ENCODE results near the gene CYP26C1. TPM values are rescaled to one million over a fixed set of nuclear protein-coding genes. Genes with fewer than 3 reads are reported as not detected.
A peak's percentile ranks its signal among the peaks of the same experiment; 100 is the strongest.

Gene CYP26C1
- total RNA-seq, 1 experiment from 2014 or later: 0.11 TPM

GRCh38 chr10:93085272-93085859 lies 24.8 kb downstream of the CYP26C1 start:
- DNase-seq (ENCODE audit: low spot score): no peak
- peaks cover 7% of the 10 kb centered on the region for H3K27me3 Mint-ChIP-seq (ENCODE audit: low read depth)
- peaks cover 8% of the 10 kb centered on the region for H3K9me3 Mint-ChIP-seq
- CTCF ChIA-PET: no interaction called here
- H3K36me3 Mint-ChIP-seq: peaks cover 2% of the 10 kb centered on the region; the same call in 1 of the 2 replicates
- H3K27ac Mint-ChIP-seq: no peak overlapping the region
- TF ChIP-seq HMGA2 (CRISPR knock-in tag; IDR thresholded peaks at IDR 0.05): no peak
- TF ChIP-seq ZNF425 (CRISPR knock-in tag; conservative IDR thresholded peaks at IDR 0.05): no peak
- TF ChIP-seq FOXK1 (CRISPR knock-in tag; IDR thresholded peaks at IDR 0.05): no peak
- no peak for TF ChIP-seq ZBTB43 (CRISPR knock-in tag; IDR thresholded peaks at IDR 0.05)
- TF ChIP-seq ZNF121 (CRISPR knock-in tag; IDR thresholded peaks at IDR 0.05): no peak
- no peak for TF ChIP-seq TCF7 (CRISPR knock-in tag; IDR thresholded peaks at IDR 0.05; ENCODE audit: low read depth)
- TF ChIP-seq GRHL2 (CRISPR knock-in tag; IDR thresholded peaks at IDR 0.05; ENCODE audit: insufficient replicate concordance, severe bottlenecking): no peak
- no peak for TF ChIP-seq NFATC4 (CRISPR knock-in tag; IDR thresholded peaks at IDR 0.05)
- no peak for TF ChIP-seq ZNF232 (CRISPR knock-in tag; IDR thresholded peaks at IDR 0.05)
- no peak for TF ChIP-seq ATF6 (CRISPR knock-in tag; IDR thresholded peaks at IDR 0.05)
- TF ChIP-seq ZNF423 (CRISPR knock-in tag; IDR thresholded peaks at IDR 0.05): no peak
- TF ChIP-seq CTCF (IDR thresholded peaks at IDR 0.05): no peak
- no peak for TF ChIP-seq GABPB1 (CRISPR knock-in tag; IDR thresholded peaks at IDR 0.05)
- TF ChIP-seq CREM (CRISPR knock-in tag; IDR thresholded peaks at IDR 0.05): no peak
- TF ChIP-seq ZNF317 (CRISPR knock-in tag; IDR thresholded peaks at IDR 0.05; ENCODE audit: borderline replicate concordance, low read depth): no peak
- no peak for TF ChIP-seq JAZF1 (CRISPR knock-in tag; IDR thresholded peaks at IDR 0.05)
- POLR2A ChIA-PET: no interaction called here
- ATAC-seq: no peak
- H3K4me1 Mint-ChIP-seq: peaks cover 35% of the 10 kb centered on the region
- no peak overlapping the region for H3K4me3 Mint-ChIP-seq

GRCh38 chr10:93086289-93086688 lies 25.7 kb downstream of the CYP26C1 start:
- Mint-ChIP-seq H3K27me3 (ENCODE audit: low read depth) (peaks cover 9% of the 10 kb centered on the region), H3K27ac (no peak overlapping the region), H3K4me3 (no peak overlapping the region), H3K9me3 (peaks cover 14% of the 10 kb centered on the region), H3K36me3 (peaks cover 2% of the 10 kb centered on the region; the same call in 1 of the 2 replicates), H3K4me1 (peaks cover 31% of the 10 kb centered on the region)
- TF ChIP-seq SMAD3 (CRISPR knock-in tag; IDR thresholded peaks at IDR 0.05; ENCODE audit: borderline replicate concordance) (no peak), USF2 (CRISPR knock-in tag; IDR thresholded peaks at IDR 0.05) (0 out of 2 replicates have a peak, but pooled peaks have one; percentile 29)
- ChIA-PET CTCF (no interaction called here), POLR2A (no interaction called here)
- no peak for DNase-seq (ENCODE audit: low spot score)
- no peak for ATAC-seq

Measured in WTC11 (cell line).